ENCODE results near the gene ZDHHC7. TPM values are rescaled to one million over a fixed set of nuclear protein-coding genes. Genes with fewer than 3 reads are reported as not detected.

The ZDHHC7 gene, protein sequence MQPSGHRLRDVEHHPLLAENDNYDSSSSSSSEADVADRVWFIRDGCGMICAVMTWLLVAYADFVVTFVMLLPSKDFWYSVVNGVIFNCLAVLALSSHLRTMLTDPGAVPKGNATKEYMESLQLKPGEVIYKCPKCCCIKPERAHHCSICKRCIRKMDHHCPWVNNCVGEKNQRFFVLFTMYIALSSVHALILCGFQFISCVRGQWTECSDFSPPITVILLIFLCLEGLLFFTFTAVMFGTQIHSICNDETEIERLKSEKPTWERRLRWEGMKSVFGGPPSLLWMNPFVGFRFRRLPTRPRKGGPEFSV
- total RNA-seq: 79.7 TPM
- long read RNA-seq, transcript ZDHHC7-205 (5 exons, 582 nt): minor isoform, 18 of 176 reads
- long read RNA-seq, transcript ZDHHC7-203 (9 exons, 1,488 nt): minor isoform, 21 of 176 reads
- long read RNA-seq, transcript ZDHHC7-201 (8 exons, 3,442 nt): major isoform, 86 of 176 reads
- long read RNA-seq, partial matches to known transcripts: 23 of 176 reads
- long read RNA-seq, other reads (novel, unspliced or antisense): 25 of 176 reads

DNA sequence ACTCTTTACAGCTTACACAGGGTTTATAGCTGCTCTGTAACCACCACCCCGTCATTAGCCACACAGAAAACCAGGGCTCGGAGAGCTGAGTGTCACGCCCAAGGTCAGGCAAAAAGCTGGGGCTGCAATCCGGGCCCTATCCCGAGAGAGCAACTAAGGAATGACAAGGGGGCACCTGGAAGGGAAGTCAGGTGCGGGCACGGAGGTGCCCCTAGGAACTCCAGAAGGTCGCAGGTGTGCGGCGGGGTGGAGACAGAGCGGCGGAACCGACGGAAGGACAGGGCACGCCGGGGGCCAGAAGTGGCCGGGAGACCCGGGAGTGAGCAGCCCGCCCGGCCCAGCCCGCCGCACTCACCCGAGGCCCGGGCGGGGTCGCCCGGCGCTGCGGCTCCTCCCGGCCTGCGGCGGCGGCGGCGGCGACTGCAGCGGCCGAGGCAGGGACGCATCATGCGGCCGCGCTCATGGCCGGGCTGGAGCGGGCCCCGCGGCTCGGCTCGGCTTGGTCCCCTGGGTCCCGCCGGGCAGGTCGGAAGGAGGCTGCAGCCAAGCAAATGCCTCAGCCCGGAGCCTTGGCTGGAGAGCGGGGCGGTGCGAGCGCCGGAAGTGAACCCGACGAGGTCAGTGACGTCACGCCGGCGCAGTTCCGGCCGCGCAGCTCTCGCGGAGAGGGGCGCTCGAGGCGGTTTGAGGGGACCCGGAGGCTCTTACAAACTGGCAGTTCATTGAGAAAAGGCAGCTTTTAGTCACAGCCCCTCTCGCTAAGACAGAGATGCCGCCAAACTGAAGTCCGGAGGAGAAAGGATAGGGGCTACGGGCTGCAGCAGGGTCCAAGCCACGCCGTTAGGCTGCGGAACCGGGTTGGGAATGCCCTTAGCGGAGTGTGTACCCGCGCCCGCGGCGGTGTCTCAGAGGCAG, at the start of gene ZDHHC7:
Gene ZDHHC7, minus strand, starts transcription at position 605 of the 915 bp plus-strand sequence. CDS start 20,917 bp downstream, outside the sequence.
- H3K4me3 ChIP-seq: peak within 1 kb of the TSS; percentile 83
- peaks cover 51% of the 10 kb centered on the region for H3K4me1 ChIP-seq
- no peaks in the 10 kb centered on the region for H3K27me3 ChIP-seq
- peaks cover 6% of the 10 kb centered on the region for H3K36me3 ChIP-seq
- intact Hi-C loops (cut with DNase I): no loop called here
- peak within 1 kb of the TSS; percentile 99 for H3K27ac ChIP-seq
- H3K9me3 ChIP-seq: no peaks in the 10 kb centered on the region
- peak; percentile 96 for ATAC-seq
- peak; percentile 94 for DNase-seq
- TF ChIP-seq, protein P1, sequence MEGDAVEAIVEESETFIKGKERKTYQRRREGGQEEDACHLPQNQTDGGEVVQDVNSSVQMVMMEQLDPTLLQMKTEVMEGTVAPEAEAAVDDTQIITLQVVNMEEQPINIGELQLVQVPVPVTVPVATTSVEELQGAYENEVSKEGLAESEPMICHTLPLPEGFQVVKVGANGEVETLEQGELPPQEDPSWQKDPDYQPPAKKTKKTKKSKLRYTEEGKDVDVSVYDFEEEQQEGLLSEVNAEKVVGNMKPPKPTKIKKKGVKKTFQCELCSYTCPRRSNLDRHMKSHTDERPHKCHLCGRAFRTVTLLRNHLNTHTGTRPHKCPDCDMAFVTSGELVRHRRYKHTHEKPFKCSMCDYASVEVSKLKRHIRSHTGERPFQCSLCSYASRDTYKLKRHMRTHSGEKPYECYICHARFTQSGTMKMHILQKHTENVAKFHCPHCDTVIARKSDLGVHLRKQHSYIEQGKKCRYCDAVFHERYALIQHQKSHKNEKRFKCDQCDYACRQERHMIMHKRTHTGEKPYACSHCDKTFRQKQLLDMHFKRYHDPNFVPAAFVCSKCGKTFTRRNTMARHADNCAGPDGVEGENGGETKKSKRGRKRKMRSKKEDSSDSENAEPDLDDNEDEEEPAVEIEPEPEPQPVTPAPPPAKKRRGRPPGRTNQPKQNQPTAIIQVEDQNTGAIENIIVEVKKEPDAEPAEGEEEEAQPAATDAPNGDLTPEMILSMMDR (IDR thresholded peaks at IDR 0.05): no peak

DNA sequence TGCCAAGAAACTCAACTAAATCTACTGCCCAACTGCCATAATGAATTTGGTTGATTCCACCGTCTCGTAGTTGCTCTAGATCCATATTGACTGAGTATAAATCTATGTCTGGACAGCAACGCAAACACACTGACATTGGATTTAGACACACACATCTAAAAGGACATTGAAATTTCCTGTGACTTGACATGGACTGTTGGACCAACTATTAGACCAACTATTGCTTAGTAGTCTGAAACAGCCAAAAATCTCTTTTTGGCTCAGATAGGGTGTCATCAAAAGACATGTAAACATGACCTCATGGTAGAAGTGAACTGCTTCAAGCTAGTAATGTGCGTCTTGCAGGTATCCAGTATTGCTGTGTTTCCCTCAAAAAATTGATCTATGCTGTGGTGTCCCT, 47.6 kb upstream of the ZDHHC7 start:
- H3K4me3 ChIP-seq: no peak overlapping the region
- DNase-seq (no peak), ATAC-seq (no peak)
- H3K4me1 ChIP-seq: peaks cover 32% of the 10 kb centered on the region
- H3K9me3 ChIP-seq: no peaks in the 10 kb centered on the region
- no peaks in the 10 kb centered on the region for H3K36me3 ChIP-seq
- no peaks in the 10 kb centered on the region for H3K27me3 ChIP-seq
- no peak overlapping the region for H3K27ac ChIP-seq
- intact Hi-C loops (cut with DNase I): no loop called here
- TF ChIP-seq, protein P1 (IDR thresholded peaks at IDR 0.05): no peak

DNA sequence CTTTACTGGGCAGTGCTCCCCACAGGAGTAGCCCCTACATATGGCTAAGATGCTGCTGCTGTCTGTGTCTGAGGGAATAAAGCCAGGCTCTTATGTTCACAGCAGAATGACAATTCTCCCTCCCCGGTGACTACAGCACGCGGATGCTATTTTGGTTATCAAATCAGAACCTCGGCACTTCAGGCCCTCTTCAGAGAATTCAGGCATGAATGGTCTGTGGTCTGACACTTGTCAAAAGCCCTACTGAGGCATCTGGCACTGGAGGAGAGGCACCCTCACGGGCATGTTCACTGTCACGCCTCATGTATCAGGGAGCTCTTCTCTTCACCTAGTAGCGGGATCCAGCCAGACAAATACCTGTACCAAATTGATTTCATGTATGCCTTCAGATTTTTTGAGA, 46.6 kb upstream of the ZDHHC7 start:
- ATAC-seq (no peak), DNase-seq (no peak)
- no peak overlapping the region for H3K27ac ChIP-seq

DNA sequence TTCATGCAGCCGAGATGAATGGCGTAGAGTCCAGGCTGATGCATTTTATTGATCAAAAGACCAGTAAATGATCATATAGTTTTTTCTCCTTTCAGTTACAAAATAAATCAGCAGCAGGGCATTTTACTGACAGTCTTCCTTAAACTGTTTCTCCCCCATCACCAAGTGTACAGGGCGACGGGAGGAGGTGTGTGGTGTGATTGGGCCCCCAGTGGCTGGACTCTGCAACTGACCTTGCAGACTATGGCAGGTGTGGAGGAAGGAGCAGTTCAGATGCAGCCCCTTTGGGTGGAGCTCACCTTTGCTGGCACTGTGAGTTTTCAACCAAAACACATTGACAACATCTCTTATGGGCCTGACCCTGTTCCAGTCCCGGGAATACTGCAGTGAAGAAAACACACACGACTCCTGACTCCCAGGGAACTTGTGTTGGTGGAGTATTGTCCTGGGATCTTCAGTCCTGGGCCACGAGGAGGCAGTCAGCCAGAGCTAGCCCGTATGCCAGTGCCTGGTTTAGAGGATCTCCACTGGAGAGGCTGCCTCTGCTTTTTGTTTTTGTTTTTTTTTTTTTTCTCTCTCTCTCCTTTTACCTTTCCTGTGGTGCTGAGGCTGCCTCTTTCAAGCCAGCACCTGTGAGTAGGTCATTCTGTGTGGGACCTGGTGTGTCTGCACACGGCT, 46.0 kb upstream of the ZDHHC7 start:
- ATAC-seq: no peak
- Histone ChIP-seq H3K4me1 (peaks cover 25% of the 10 kb centered on the region), H3K9me3 (no peaks in the 10 kb centered on the region), H3K4me3 (no peak overlapping the region), H3K27ac (no peak overlapping the region), H3K36me3 (no peaks in the 10 kb centered on the region), H3K27me3 (no peaks in the 10 kb centered on the region)
- no peak for DNase-seq
- TF ChIP-seq, protein P1 (IDR thresholded peaks at IDR 0.05): peak; percentile 32
- intact Hi-C loops (cut with DNase I): no loop called here

More for the DNA sequence above, 46.6 kb upstream of the ZDHHC7 start:
- intact Hi-C loops (cut with DNase I): no loop called here
- TF ChIP-seq, protein P1 (IDR thresholded peaks at IDR 0.05): no peak
- H3K4me1 ChIP-seq: peaks cover 26% of the 10 kb centered on the region
- H3K36me3 ChIP-seq: no peaks in the 10 kb centered on the region
- no peaks in the 10 kb centered on the region for H3K27me3 ChIP-seq
- no peaks in the 10 kb centered on the region for H3K9me3 ChIP-seq
- no peak overlapping the region for H3K4me3 ChIP-seq

DNA sequence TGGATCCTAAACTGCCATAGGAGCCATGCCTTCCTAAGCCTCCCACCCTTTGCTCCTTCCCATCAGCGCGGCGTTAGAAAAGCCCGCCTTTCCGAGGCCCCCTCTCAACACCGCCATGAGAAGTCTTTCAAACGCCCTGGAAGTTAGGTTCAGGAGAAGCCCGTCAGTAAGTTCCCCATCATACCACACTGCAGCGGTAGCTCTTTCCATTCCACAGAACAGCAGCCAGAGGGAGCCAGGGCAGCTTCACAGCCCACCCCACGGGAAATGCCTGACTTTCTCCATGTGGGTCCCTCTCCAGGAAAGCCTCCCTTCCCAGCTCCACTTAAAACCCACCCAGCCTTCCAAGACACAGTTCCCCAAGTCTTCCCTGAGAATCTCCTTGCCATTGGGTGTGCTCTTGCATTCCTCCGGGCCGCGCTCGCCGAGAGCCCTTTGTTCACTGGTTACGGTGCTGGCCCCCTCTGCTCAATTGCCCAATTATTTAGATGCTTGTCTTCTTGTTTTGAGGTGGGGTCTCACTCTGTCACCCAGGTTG, 44.9 kb upstream of the ZDHHC7 start:
- ATAC-seq: peak; percentile 63
- intact Hi-C loops (cut with DNase I): no loop called here
- Histone ChIP-seq H3K27ac (peak overlapping the region; percentile 75), H3K4me1 (peaks cover 25% of the 10 kb centered on the region), H3K9me3 (no peaks in the 10 kb centered on the region), H3K27me3 (no peaks in the 10 kb centered on the region), H3K4me3 (peak overlapping the region; percentile 25), H3K36me3 (no peaks in the 10 kb centered on the region)
- no peak for DNase-seq
- TF ChIP-seq, protein P1 (IDR thresholded peaks at IDR 0.05): peak; percentile 42

All from upper lobe of right lung (tissue), 1 donor.